Gastroesophageal sphincter (tissue), 3 donors: ENCODE measurements around the gene TRPC3.

Experiments used
- EP300 ChIP-seq: sonication (generic); formaldehyde crosslinking; IDR thresholded peaks from one replicate; pipeline ENCODE4 v1.6.1; 2017; ENCODE audit warnings: antibody characterized with exemption, mild to moderate bottlenecking
- POLR2A ChIP-seq, 2 donors: fragments of 450-650 bp; IDR thresholded peaks; one replicate each; pipeline ENCODE4 v1.6.1; 2017; ENCODE audit warnings: antibody characterized with exemption in 2 of 2, mild to moderate bottlenecking in 2 of 2, moderate library complexity in 1 of 2
- POLR2AphosphoS5 ChIP-seq: sonication (generic); formaldehyde crosslinking; IDR thresholded peaks from one replicate; pipeline ENCODE4 v1.6.1; 2017; ENCODE audit warnings: antibody characterized with exemption
- TF ChIP-seq, protein P1 (sequence below), 4 experiments: fragments of 200-600 bp in 2 of 4; fragments of 450-650 bp in 2 of 4; sonication (generic) in 1 of 4; IDR thresholded peaks; one replicate each; pipeline ENCODE4 v1.5.1; 2017 to 2019; ENCODE audit warnings: antibody characterized with exemption in 4 of 4, mild to moderate bottlenecking in 2 of 4, moderate library complexity in 2 of 4

DNA sequence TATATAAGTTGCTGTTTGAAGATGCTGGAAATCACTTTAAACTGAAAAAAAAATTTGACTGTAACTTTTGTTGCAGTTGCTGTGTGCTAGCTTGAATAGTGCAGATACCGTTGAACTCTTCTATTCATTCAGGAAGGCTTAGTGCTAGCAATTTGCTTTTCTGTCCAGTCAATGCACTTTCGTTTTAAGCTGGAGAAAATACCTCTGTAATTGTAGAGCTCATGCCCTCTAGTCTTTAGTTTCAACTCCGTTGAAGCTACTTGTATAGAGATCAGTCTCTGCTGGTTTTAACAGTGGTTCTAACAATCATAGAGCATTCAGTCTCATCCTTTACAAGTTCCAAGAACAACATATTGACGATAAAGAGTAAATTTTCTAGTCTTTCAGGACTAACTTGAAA lies 49.0 kb upstream of the TRPC3 start:
- TF ChIP-seq, protein P1, sequence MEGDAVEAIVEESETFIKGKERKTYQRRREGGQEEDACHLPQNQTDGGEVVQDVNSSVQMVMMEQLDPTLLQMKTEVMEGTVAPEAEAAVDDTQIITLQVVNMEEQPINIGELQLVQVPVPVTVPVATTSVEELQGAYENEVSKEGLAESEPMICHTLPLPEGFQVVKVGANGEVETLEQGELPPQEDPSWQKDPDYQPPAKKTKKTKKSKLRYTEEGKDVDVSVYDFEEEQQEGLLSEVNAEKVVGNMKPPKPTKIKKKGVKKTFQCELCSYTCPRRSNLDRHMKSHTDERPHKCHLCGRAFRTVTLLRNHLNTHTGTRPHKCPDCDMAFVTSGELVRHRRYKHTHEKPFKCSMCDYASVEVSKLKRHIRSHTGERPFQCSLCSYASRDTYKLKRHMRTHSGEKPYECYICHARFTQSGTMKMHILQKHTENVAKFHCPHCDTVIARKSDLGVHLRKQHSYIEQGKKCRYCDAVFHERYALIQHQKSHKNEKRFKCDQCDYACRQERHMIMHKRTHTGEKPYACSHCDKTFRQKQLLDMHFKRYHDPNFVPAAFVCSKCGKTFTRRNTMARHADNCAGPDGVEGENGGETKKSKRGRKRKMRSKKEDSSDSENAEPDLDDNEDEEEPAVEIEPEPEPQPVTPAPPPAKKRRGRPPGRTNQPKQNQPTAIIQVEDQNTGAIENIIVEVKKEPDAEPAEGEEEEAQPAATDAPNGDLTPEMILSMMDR (IDR thresholded peaks at IDR 0.05) = no peak
- TF ChIP-seq POLR2A (IDR thresholded peaks at IDR 0.05) (no peak), POLR2AphosphoS5 (no peak), EP300 (no peak)
